ENCODE results near the gene ZMAT3.
A peak's percentile ranks its signal among the peaks of the same experiment; 100 is the strongest.
"Not testable (repeated sequence)": the region's sequence is repeated elsewhere in the genome, so short reads cannot be mapped to it uniquely, and the experiment has no call there.

ZMAT3 gene

DNA sequence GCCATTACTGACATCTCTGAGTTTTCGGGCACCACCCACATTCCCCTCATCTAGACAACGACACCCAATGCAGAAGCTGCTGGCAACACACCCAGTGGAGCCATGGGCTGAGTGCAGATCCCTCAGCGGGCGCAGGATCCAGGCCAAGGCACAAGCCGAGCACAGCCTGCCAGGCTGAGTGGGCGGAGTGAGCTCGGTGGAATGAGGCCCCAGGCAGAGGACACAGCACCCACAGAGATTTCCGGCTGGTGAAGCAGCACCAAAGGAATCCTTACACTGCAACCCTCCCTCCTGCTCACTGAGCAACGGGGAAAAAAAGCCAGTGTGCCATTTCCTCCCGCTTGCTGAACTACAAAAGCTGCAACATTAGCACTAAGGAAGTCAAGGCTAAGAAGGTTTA lies 34.3 kb downstream of the ZMAT3 start:
- Histone ChIP-seq H3K36me3 (ENCODE audit: control insufficient read depth, insufficient read depth, low read length, severe bottlenecking) (peaks cover 9% of the 10 kb centered on the region), H3K9ac (ENCODE audit: low read length) (peak overlapping the region; percentile 63), H3K9me3 (ENCODE audit: control insufficient read depth, low read length) (no peaks in the 10 kb centered on the region), H3K27me3 (replicated peaks; ENCODE audit: control insufficient read depth, insufficient read depth, low read length) (no peaks in the 10 kb centered on the region), H3K4me3 (ENCODE audit: low read length) (peak overlapping the region; percentile 56), H3K4me1 (ENCODE audit: control insufficient read depth, insufficient read depth, low read length) (peaks cover 39% of the 10 kb centered on the region)
- peak; percentile 96 for DNase-seq (ENCODE audit: low read depth)

DNA sequence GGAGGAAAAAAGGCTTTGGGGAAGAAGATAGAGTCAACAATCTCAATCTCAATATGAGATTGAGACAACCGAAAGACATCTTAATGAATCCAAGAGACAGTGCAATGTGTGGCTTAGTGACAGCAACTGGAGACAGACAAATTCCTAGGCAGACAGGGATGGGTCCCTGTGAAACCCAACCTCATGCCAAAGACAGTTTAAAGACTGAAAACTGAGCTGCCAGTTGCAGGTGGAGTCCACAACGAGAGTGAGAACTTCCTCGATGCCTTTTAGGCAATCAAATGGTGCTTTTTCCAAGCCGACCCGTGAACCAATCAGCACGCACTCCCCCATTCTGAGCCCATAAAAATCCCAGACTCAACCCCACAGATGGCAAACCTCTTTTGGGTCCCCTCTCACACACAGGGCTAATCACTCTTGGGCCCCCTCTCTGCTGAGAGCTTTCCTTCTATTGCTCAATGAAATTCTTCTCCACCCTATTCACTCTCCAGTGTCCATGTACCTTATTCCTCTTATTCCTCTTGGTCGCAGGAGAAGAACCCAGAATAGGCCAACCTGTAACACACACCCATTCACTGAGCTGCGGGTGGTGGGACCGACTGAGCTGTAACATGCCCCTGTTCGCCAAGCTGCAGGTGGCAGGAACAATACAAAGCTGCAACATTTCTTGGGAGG lies 34.8 kb downstream of the ZMAT3 start:
- H3K9me3 ChIP-seq (ENCODE audit: control insufficient read depth, low read length), result no peaks in the 10 kb centered on the region
- no peak for DNase-seq (ENCODE audit: low read depth)
- no peaks in the 10 kb centered on the region for H3K27me3 ChIP-seq (replicated peaks; ENCODE audit: control insufficient read depth, insufficient read depth, low read length)
- H3K9ac ChIP-seq (ENCODE audit: low read length), result no peak overlapping the region
- H3K4me1 ChIP-seq (ENCODE audit: control insufficient read depth, insufficient read depth, low read length), result peaks cover 39% of the 10 kb centered on the region
- peaks cover 9% of the 10 kb centered on the region for H3K36me3 ChIP-seq (ENCODE audit: control insufficient read depth, insufficient read depth, low read length, severe bottlenecking)
- peak overlapping the region; percentile 56 for H3K4me3 ChIP-seq (ENCODE audit: low read length)

DNA sequence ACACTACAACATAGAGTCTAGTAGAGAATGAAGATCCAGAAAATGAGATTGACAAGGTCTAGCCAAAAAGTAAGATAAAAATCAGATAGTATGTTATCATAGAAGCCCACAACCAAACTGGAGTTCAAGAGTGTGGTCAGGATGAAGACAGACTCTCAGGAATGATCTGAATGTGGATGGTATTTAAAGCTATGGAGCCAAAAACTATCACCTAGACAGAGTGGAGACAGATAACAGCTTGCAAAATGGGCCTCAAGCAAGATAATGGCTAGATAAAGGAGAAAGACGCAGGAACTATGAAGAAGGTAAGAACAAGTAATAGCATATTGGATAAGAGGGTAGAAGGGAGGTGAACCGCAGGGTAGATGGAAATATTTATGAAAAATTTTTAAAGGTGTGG lies 35.4 kb downstream of the ZMAT3 start:
- Histone ChIP-seq H3K36me3 (ENCODE audit: control insufficient read depth, insufficient read depth, low read length, severe bottlenecking) (peaks cover 9% of the 10 kb centered on the region), H3K9ac (ENCODE audit: low read length) (no peak overlapping the region), H3K27me3 (replicated peaks; ENCODE audit: control insufficient read depth, insufficient read depth, low read length) (no peaks in the 10 kb centered on the region), H3K4me3 (ENCODE audit: low read length) (no peak overlapping the region), H3K4me1 (ENCODE audit: control insufficient read depth, insufficient read depth, low read length) (peaks cover 39% of the 10 kb centered on the region), H3K9me3 (ENCODE audit: control insufficient read depth, low read length) (no peaks in the 10 kb centered on the region)
- DNase-seq (ENCODE audit: low read depth), result no peak

DNA sequence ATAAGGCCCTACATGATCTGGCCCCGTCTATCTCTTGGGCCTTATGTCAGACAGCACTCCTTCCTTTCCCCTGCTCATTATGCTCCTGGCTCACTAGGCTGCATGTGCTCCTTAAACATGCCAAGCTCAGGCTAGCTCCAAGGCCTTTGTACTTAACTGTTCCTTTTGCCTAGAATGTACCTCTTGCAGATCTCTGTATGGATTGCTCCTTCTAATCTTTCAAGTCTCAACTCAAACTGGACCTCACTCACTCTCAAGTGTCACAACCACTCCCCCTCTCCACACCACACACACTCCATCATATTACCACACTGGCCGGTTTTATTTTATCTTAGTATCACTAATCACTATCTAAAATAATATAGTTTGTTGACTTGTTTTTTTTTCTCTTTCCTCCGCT lies 36.4 kb downstream of the ZMAT3 start:
- DNase-seq (ENCODE audit: low read depth), result no peak
- H3K4me3 ChIP-seq (ENCODE audit: low read length), result no peak overlapping the region
- H3K4me1 ChIP-seq (ENCODE audit: control insufficient read depth, insufficient read depth, low read length), result peaks cover 39% of the 10 kb centered on the region
- H3K9ac ChIP-seq (ENCODE audit: low read length), result no peak overlapping the region
- H3K36me3 ChIP-seq (ENCODE audit: control insufficient read depth, insufficient read depth, low read length, severe bottlenecking), result peaks cover 15% of the 10 kb centered on the region
- no peaks in the 10 kb centered on the region for H3K9me3 ChIP-seq (ENCODE audit: control insufficient read depth, low read length)
- no peaks in the 10 kb centered on the region for H3K27me3 ChIP-seq (replicated peaks; ENCODE audit: control insufficient read depth, insufficient read depth, low read length)

DNA sequence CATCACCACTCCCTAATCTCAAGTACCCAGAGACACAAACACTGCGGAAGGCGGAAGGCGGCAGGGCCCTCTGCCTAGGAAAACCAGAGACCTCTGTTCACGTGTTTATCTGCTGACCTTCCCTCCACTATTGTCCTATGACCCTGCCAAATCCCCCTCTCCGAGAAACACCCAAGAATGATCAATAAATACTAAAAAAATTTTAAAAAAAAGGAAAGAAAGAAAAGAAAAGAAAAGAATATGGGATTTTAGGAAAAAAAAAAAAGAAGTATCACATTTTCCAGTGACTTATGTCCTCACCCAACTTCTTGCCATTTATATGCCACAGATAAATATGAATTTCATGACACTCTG lies 38.3 kb downstream of the ZMAT3 start:
- not testable (repeated sequence) for H3K9me3 ChIP-seq (ENCODE audit: control insufficient read depth, low read length); DNase-seq (ENCODE audit: low read depth); H3K9ac ChIP-seq (ENCODE audit: low read length); H3K27me3 ChIP-seq (replicated peaks; ENCODE audit: control insufficient read depth, insufficient read depth, low read length); H3K4me3 ChIP-seq (ENCODE audit: low read length)
- Histone ChIP-seq H3K36me3 (ENCODE audit: control insufficient read depth, insufficient read depth, low read length, severe bottlenecking) (peaks cover 12% of the 10 kb centered on the region), H3K4me1 (ENCODE audit: control insufficient read depth, insufficient read depth, low read length) (peaks cover 44% of the 10 kb centered on the region)

DNA sequence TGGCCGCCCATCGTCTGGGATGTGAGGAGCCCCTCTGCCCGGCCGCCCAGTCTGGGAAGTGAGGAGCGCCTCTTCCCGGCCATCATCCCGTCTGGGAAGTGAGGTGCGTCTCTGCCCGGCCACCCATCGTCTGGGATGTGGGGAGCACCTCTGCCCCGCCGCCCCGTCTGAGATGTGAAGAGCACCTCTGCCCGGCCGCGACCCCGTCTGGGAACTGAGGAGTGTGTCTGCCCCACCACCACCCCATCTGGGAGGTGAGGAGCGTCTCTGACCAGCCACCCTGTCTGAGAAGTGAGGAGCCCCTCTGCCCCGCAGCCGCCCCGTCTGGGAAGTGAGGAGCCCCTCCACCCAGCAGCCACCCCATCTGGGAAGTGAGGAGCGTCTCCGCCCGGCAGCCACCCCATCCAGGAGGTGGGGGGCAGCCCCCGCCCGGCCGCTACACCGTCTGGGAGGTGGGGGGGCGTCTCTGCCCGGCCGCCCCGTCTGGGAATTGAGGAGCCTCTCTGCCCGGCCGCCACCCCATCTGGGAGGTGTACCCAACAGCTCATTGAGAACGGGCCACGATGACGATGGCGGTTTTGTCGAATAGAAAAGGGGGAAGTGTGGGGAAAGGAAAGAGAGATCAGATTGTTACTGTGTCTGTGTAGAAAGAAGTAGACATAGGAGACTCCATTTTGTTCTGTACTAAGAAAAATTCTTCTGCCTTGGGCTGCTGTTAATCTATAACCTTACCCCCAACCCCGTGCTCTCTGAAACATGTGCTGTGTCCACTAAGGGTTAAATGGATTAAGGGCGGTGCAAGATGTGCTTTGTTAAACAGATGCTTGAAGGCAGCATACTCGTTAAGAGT lies 38.9 kb downstream of the ZMAT3 start:
- DNase-seq (ENCODE audit: low read depth), result not testable (repeated sequence)

DNA sequence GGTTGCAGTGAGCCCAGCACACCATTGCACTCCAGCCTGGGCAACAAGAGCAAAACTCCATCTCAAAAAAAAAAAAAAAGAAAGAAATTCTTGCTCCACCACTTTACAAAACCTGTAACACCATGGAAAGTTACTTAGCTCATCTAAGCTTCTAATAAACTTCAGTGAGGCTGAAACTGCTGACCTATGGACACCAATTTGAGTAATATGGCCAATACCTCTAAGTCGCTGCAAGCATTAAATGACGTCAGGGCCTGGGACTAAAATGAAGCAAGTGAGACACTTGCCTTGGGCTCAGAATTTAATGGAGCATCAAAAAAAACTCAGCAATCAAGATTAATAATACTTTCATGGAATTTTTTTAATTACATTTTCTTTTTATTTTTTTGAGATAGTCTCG lies 42.5 kb downstream of the ZMAT3 start:
- H3K4me3 ChIP-seq (ENCODE audit: low read length), result no peak overlapping the region
- no peak overlapping the region for H3K9ac ChIP-seq (ENCODE audit: low read length)
- no peaks in the 10 kb centered on the region for H3K9me3 ChIP-seq (ENCODE audit: control insufficient read depth, low read length)
- H3K36me3 ChIP-seq (ENCODE audit: control insufficient read depth, insufficient read depth, low read length, severe bottlenecking), result peaks cover 36% of the 10 kb centered on the region
- no peak for DNase-seq (ENCODE audit: low read depth)
- no peaks in the 10 kb centered on the region for H3K27me3 ChIP-seq (replicated peaks; ENCODE audit: control insufficient read depth, insufficient read depth, low read length)
- H3K4me1 ChIP-seq (ENCODE audit: control insufficient read depth, insufficient read depth, low read length), result peaks cover 40% of the 10 kb centered on the region

More for the DNA sequence above, 38.9 kb downstream of the ZMAT3 start:
- peaks cover 45% of the 10 kb centered on the region for H3K4me1 ChIP-seq (ENCODE audit: control insufficient read depth, insufficient read depth, low read length)
- peaks cover 12% of the 10 kb centered on the region for H3K36me3 ChIP-seq (ENCODE audit: control insufficient read depth, insufficient read depth, low read length, severe bottlenecking)
- H3K27me3 ChIP-seq (replicated peaks; ENCODE audit: control insufficient read depth, insufficient read depth, low read length); H3K9ac ChIP-seq (ENCODE audit: low read length); H3K4me3 ChIP-seq (ENCODE audit: low read length); H3K9me3 ChIP-seq (ENCODE audit: control insufficient read depth, low read length): not testable (repeated sequence)

DNA sequence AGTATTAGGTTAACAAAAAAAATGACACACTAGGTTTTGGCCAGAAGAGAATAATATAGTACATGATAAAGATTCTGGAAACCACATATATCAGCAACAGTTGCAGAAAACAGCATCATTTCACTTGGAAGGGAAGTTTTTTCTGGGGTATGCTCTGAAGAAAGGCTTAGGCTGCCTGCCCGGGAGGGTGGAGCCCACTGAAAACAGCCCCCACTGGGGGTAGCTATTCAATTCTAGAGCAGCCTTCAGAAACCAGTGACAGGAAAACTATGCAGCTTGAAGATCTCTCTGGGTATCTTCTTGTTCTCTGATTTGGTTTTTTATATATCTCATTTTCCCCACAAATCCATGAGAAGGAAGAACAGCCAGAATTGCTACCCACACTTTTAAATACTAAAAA lies 43.2 kb downstream of the ZMAT3 start:
- Histone ChIP-seq H3K9ac (ENCODE audit: low read length) (no peak overlapping the region), H3K36me3 (ENCODE audit: control insufficient read depth, insufficient read depth, low read length, severe bottlenecking) (peaks cover 38% of the 10 kb centered on the region), H3K4me3 (ENCODE audit: low read length) (no peak overlapping the region), H3K9me3 (ENCODE audit: control insufficient read depth, low read length) (no peaks in the 10 kb centered on the region), H3K27me3 (replicated peaks; ENCODE audit: control insufficient read depth, insufficient read depth, low read length) (no peaks in the 10 kb centered on the region), H3K4me1 (ENCODE audit: control insufficient read depth, insufficient read depth, low read length) (peaks cover 33% of the 10 kb centered on the region)
- DNase-seq (ENCODE audit: low read depth), result no peak

DNA sequence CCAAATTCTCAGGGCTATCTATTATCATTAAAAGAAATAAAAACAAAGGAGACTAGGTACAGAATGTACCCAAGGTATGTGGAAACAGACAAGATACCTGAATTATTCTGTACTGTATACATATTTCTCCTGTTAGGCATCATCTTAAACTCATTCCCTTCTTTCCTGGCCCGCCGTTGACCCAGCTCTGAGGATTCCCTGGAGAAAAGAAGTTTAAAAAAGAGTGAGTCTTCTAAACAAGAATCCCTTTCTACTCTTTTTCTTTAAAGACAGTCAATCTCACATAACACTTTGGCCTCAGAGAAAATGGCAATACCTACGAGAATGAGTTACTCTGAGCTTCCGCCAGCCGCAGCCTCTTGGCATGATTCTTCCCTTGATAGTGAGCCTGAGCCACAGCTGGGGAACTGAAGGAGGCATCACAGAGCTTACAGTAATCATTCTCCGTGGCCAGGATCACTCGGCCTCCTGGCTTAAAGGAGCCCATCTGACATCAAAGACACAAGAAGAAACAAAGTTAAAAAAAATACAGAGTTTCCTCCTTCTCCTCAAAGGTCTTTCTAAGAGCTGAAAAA lies 44.2 kb downstream of the ZMAT3 start:
- Histone ChIP-seq H3K27me3 (replicated peaks; ENCODE audit: control insufficient read depth, insufficient read depth, low read length) (no peaks in the 10 kb centered on the region), H3K36me3 (ENCODE audit: control insufficient read depth, insufficient read depth, low read length, severe bottlenecking) (peaks cover 42% of the 10 kb centered on the region)

DNA sequence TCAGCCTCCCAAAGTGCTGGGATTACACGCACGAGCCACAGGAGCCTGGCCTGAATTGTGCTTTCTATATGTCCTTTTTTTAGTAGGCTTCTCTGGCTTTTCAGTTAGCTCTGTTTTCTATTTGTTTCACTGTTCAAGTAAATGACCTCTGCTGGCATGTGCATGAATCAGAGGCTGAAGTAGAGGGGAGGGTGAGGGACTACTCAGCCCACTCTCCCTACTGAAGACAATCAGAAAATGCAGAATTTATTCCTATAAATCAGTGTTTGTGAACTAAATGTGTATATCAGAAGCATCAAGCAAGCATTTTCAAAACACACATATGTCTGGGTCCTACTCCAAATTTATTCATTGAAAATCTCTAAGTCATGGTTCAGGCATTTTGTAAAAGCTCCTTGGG lies 45.0 kb downstream of the ZMAT3 start:
- H3K9ac ChIP-seq (ENCODE audit: low read length), result peak overlapping the region; percentile 25
- peaks cover 33% of the 10 kb centered on the region for H3K4me1 ChIP-seq (ENCODE audit: control insufficient read depth, insufficient read depth, low read length)
- DNase-seq (ENCODE audit: low read depth), result peak; percentile 71
- peaks cover 49% of the 10 kb centered on the region for H3K36me3 ChIP-seq (ENCODE audit: control insufficient read depth, insufficient read depth, low read length, severe bottlenecking)
- H3K4me3 ChIP-seq (ENCODE audit: low read length), result no peak overlapping the region
- H3K27me3 ChIP-seq (replicated peaks; ENCODE audit: control insufficient read depth, insufficient read depth, low read length), result no peaks in the 10 kb centered on the region
- H3K9me3 ChIP-seq (ENCODE audit: control insufficient read depth, low read length), result no peaks in the 10 kb centered on the region

More for the DNA sequence above, 44.2 kb downstream of the ZMAT3 start:
- peak; percentile 61 for DNase-seq (ENCODE audit: low read depth)
- peak overlapping the region; percentile 25 for H3K9ac ChIP-seq (ENCODE audit: low read length)
- H3K4me3 ChIP-seq (ENCODE audit: low read length), result no peak overlapping the region
- H3K9me3 ChIP-seq (ENCODE audit: control insufficient read depth, low read length), result no peaks in the 10 kb centered on the region
- peaks cover 33% of the 10 kb centered on the region for H3K4me1 ChIP-seq (ENCODE audit: control insufficient read depth, insufficient read depth, low read length)

DNA sequence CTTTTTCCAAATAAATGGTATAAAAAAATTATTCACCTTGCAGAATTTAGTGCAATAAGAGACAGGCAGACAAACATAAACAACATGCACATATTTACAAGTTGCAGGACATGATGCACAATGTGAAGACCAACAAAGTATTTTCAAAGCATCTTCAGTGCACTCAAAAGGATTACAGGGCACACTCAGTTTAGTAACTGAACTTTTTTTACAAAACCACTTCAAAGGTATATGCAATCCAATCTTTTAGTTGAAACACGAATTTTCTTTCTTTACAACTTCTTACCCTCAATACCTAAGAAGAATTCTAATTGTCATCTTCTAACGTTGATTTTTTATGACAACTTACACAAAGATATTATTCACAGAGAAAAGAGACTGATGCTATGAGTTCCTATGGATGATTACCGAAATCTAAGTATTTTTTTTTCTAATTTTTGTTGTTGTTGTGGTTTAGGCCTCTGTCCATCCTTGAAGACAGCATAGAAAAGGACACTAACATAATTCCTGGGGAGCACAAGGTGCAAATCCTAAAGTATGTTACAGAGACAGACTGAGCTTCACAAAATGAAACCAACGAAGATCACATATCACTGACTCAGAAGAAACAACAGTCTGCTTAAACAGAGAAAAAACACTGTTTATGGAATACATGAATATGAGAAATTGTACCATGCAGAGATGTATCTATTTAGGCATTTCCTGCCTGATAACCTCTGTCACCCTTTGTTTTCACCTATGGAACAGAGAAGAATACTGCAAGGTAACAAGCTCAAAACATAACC lies 50.3 kb downstream of the ZMAT3 start:
- Histone ChIP-seq H3K27me3 (replicated peaks; ENCODE audit: control insufficient read depth, insufficient read depth, low read length) (no peaks in the 10 kb centered on the region), H3K4me1 (ENCODE audit: control insufficient read depth, insufficient read depth, low read length) (peaks cover 35% of the 10 kb centered on the region), H3K9ac (ENCODE audit: low read length) (peak overlapping the region; percentile 9), H3K9me3 (ENCODE audit: control insufficient read depth, low read length) (no peaks in the 10 kb centered on the region), H3K36me3 (ENCODE audit: control insufficient read depth, insufficient read depth, low read length, severe bottlenecking) (peaks cover 45% of the 10 kb centered on the region), H3K4me3 (ENCODE audit: low read length) (no peak overlapping the region)
- DNase-seq (ENCODE audit: low read depth), result peak; percentile 31
